ENCODE results near the gene SLAIN2.
"Not testable (repeated sequence)": the region's sequence is repeated elsewhere in the genome, so short reads cannot be mapped to it uniquely, and the experiment has no call there.

SLAIN2 gene

GRCh38 chr4:48445704-48446103 is 104.4 kb downstream of the SLAIN2 start:
- no peak for DNase-seq

- no peak for DNase-seq
These were observed 105.3 kb downstream of the SLAIN2 start for GRCh38 chr4:48446642-48447041.

GRCh38 chr4:48449151-48449550 is 107.8 kb downstream of the SLAIN2 start:
- no peak for DNase-seq

- DNase-seq, result no peak
These were observed 109.4 kb downstream of the SLAIN2 start for GRCh38 chr4:48450740-48451139.

GRCh38 chr4:48451656-48452055 is 110.3 kb downstream of the SLAIN2 start:
- DNase-seq, result not testable (repeated sequence)

GRCh38 chr4:48454591-48454990 is 113.3 kb downstream of the SLAIN2 start:
- DNase-seq, result no peak

GRCh38 chr4:48461000-48461399 is 119.7 kb downstream of the SLAIN2 start:
- no peak for DNase-seq

GRCh38 chr4:48462363-48462762 is 121.0 kb downstream of the SLAIN2 start:
- no peak for DNase-seq

- DNase-seq, result no peak
These were observed 126.1 kb downstream of the SLAIN2 start for GRCh38 chr4:48467442-48467841.

GRCh38 chr4:48467891-48468290 is 126.6 kb downstream of the SLAIN2 start:
- DNase-seq, result no peak

- DNase-seq, result no peak
These were observed 128.8 kb downstream of the SLAIN2 start for GRCh38 chr4:48470137-48470536.

GRCh38 chr4:48470570-48470969 is 129.2 kb downstream of the SLAIN2 start:
- no peak for DNase-seq

- DNase-seq, result no peak
These were observed 131.5 kb downstream of the SLAIN2 start for GRCh38 chr4:48472794-48473193.

GRCh38 chr4:48475770-48476169 is 134.4 kb downstream of the SLAIN2 start:
- DNase-seq, result no peak
